Measurements from ENCODE around the gene SPTBN4. TPM values are rescaled to one million over a fixed set of nuclear protein-coding genes. Genes with fewer than 3 reads are reported as not detected.
"Not testable (repeated sequence)": the region's sequence is repeated elsewhere in the genome, so short reads cannot be mapped to it uniquely, and the experiment has no call there.

SPTBN4 gene
- total and polyA plus RNA-seq, 2 donors = 1.7 to 3.8 TPM

DNA sequence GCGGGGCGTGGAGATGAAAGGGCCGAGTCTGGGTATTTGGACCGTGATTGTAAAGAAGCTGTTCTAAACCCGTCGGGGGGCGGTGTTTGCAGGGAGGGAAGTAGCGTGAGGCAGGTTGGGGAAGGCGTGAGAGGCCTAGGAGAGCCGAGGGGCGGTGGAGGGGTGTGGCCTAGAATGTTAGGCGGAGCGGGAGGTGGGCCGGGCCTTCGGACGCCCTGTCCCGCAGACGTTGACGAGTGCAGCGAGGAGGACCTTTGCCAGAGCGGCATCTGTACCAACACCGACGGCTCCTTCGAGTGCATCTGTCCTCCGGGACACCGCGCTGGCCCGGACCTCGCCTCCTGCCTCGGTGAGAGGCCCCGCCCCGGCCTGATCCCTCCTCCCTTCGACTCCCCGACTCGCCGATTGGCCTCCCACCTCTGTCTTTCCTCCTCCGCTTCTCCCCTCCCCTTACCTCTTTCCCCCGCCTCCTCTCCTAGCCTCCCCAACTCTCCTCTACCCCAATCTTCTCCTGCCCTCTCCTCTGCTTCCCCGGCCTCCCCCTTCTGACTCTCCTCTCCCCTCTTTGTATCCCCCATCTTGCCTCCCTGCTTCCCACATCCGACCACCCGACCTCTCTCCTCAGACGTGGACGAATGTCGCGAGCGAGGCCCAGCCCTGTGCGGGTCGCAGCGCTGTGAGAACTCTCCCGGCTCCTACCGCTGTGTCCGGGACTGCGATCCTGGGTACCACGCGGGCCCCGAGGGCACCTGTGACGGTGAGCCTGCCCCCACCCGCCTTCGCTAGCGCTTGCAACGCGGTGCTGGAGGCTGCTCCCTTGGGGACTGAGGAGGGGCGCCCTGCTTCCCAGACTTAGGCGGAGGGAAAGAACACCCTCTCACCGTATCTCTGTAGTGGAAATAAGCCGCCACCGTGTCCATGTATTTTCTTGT lies 147.2 kb downstream of the SPTBN4 start:
- Histone ChIP-seq H3K4me3 (ENCODE audit: low read depth, low read length) (peak overlapping the region; percentile 59), H3K36me3 (ENCODE audit: insufficient read depth) (no peaks in the 10 kb centered on the region), H3K4me1 (ENCODE audit: insufficient read depth) (no peaks in the 10 kb centered on the region), H3K27ac (ENCODE audit: low read depth) (peak overlapping the region; percentile 81)
- peak; percentile 67 for DNase-seq (ENCODE audit: extremely low spot score)
- whole genome bisulfite sequencing = 5% methylated on average over 67 of the region's 67 CpGs

DNA sequence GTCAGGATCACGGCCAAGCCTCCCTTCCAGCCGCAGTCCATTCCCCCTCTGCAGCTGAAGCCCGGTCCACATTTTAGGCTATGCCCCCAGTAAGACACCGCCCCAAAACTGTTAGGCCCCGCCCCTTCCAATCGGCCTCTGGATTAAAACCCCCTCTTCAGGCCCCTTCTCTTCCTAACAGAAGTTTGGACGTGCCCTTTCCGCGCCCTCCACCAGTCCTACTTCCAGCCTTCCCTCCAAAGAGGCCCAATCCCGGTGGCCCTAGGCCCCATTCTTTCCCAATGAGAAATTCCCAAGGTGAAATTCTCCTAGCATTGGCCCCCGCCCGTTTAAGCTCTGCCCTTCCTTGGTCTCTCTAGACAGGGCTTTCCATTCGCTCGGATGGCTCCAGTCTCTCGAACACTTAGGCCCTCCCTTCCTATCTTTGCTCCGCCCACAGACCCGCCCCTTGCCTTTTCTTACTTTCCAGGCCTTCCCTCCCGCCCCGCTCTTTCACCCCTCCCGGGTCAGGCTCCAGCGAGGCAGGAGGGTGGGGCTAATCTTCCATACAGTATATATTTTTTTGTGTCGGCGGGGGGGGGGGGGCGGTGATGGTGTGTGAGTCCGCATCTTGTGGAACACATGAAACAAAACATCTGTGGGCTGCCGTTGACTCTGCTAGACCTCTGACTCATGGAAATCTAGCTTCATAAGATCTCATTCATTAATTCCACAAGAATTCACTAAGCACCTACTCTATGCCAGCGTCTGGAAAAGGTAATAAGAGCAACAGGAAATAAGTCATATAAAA lies 148.0 kb downstream of the SPTBN4 start:
- WGBS = 8% methylated on average over 27 of the region's 27 CpGs
- Histone ChIP-seq H3K4me1 (ENCODE audit: insufficient read depth) (no peaks in the 10 kb centered on the region), H3K27ac (ENCODE audit: low read depth) (peak overlapping the region; percentile 81)

DNA sequence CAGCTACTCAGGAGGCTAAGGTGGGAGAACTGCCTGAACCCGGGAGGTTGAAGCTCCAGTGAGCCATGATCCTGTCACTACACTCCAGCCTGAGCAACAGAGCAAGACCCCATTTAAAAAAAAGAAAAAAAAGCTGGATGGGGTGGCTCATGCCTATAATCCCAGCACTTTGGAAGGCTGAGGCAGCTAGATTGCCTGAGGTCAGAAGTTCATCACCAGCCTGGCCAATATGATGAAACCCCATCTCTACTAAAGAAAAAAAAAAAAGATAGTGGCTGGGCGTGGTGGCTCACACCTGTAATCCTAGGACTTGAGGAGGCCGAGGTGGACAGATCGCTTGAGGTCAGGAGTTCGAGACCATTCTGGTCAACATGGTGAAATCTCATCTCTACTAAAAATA lies 149.4 kb downstream of the SPTBN4 start:
- Histone ChIP-seq H3K36me3 (ENCODE audit: insufficient read depth) (peaks cover 2% of the 10 kb centered on the region), H3K27ac (ENCODE audit: low read depth) (no peak overlapping the region), H3K4me3 (ENCODE audit: low read depth, low read length) (no peak overlapping the region), H3K4me1 (ENCODE audit: insufficient read depth) (no peaks in the 10 kb centered on the region)
- DNase-seq (ENCODE audit: extremely low spot score) = no peak
- 91% methylated on average over 5 of the region's 5 CpGs for WGBS

More for the DNA sequence above, 148.0 kb downstream of the SPTBN4 start:
- peak overlapping the region; percentile 59 for H3K4me3 ChIP-seq (ENCODE audit: low read depth, low read length)
- peaks cover 2% of the 10 kb centered on the region for H3K36me3 ChIP-seq (ENCODE audit: insufficient read depth)
- peak; percentile 76 for DNase-seq (ENCODE audit: extremely low spot score)

DNA sequence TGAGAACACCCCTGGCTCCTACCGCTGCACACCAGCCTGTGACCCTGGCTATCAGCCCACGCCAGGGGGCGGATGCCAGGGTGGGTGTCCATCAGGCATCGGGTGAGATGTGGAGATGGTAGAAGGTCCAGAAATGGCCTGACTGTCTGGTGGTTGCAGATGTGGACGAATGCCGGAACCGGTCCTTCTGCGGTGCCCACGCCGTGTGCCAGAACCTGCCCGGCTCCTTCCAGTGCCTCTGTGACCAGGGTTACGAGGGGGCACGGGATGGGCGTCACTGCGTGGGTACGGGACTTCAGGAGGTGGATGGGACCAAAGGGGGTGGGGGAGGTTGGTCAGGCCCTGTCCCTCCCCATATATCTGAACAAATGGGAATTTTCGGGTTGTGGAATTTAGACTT lies 150.1 kb downstream of the SPTBN4 start:
- H3K36me3 ChIP-seq (ENCODE audit: insufficient read depth) = peaks cover 2% of the 10 kb centered on the region
- no peaks in the 10 kb centered on the region for H3K4me1 ChIP-seq (ENCODE audit: insufficient read depth)
- H3K27ac ChIP-seq (ENCODE audit: low read depth) = no peak overlapping the region
- DNase-seq (ENCODE audit: extremely low spot score) = no peak
- no peak overlapping the region for H3K4me3 ChIP-seq (ENCODE audit: low read depth, low read length)
- WGBS = 93% methylated on average over 17 of the region's 17 CpGs

DNA sequence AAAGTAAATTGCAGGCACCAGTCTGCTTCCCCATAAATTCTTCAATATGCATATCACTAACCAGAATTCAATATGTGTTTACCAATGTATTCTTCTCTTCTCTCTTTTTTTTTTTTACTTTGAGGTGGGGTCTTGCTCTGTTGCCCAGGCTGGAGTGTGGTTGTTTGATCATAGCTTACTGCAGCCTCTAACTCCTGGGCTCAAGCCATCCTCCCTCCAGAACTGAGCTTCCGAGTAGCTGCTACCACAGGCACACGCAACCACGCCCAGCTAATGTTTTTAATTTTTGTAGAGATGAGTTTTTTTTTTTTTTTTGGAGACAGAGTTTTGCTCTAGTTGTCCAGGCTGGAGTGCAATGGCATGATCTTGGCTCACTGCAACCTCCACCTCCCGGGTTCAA lies 151.2 kb downstream of the SPTBN4 start:
- no peaks in the 10 kb centered on the region for H3K4me1 ChIP-seq (ENCODE audit: insufficient read depth)
- no peak overlapping the region for H3K27ac ChIP-seq (ENCODE audit: low read depth)
- peaks cover 2% of the 10 kb centered on the region for H3K36me3 ChIP-seq (ENCODE audit: insufficient read depth)
- H3K4me3 ChIP-seq (ENCODE audit: low read depth, low read length) = no peak overlapping the region
- WGBS = 75% methylated on average over 4 of the region's 4 CpGs
- no peak for DNase-seq (ENCODE audit: extremely low spot score)

DNA sequence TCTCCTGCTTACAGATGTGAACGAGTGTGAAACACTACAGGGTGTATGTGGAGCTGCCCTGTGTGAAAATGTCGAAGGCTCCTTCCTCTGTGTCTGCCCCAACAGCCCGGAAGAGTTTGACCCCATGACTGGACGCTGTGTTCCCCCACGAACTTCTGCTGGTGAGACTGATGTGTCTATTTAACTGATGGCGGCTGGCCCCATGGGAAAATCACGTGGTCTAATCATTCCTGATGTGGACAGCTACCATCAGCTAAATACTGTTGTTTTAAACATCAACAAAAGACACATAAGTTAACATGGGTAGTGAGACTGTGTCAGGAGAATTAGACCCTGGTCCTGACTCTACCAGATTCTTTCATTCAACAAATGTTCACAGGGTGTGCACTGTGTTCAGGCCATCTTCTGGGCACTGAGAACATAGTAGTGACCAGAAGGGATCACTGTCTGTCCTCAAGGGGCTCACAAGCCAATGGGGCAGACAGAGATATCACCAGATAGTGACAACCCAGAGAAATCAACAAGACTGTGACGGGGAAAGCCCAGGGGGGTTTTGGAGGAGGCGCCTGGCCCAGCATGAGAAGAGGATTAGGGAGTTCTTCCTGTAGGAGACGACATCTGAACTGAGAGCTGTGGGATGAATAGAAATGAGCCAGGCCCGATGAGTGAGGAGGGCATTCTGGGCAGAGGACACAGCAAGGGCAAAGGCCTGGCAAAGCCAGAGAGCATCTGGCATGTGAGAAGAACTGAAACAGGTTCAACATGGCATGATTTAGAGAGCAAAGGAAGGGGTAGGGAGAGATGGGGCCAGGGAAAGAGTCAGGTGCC lies 152.7 kb downstream of the SPTBN4 start:
- H3K36me3 ChIP-seq (ENCODE audit: insufficient read depth) = peaks cover 2% of the 10 kb centered on the region

DNA sequence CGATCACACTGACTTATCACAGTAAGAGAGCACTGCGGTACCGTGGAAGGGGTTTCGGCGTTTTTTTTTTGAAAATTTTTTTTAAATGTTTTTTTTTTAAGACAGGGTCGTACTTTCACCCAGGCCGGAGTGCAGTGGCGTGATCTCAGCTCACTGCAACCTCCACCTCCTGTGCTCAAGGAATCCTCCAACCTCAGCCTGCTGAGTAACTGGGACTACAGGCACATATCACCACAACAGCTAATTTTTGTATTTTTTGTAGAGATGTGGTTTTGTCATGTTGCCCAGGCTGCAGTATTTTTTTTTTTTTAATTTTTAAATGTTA lies 153.3 kb downstream of the SPTBN4 start:
- Histone ChIP-seq H3K27ac (ENCODE audit: low read depth) (no peak overlapping the region), H3K4me1 (ENCODE audit: insufficient read depth) (no peaks in the 10 kb centered on the region), H3K36me3 (ENCODE audit: insufficient read depth) (peaks cover 2% of the 10 kb centered on the region), H3K4me3 (ENCODE audit: low read depth, low read length) (no peak overlapping the region)
- WGBS = 94% methylated on average over 8 of the region's 8 CpGs
- DNase-seq (ENCODE audit: extremely low spot score) = no peak

More for the DNA sequence above, 152.7 kb downstream of the SPTBN4 start:
- no peak for DNase-seq (ENCODE audit: extremely low spot score)
- no peak overlapping the region for H3K27ac ChIP-seq (ENCODE audit: low read depth)
- 80% methylated on average over 11 of the region's 11 CpGs for WGBS
- H3K4me1 ChIP-seq (ENCODE audit: insufficient read depth) = no peaks in the 10 kb centered on the region
- no peak overlapping the region for H3K4me3 ChIP-seq (ENCODE audit: low read depth, low read length)

DNA sequence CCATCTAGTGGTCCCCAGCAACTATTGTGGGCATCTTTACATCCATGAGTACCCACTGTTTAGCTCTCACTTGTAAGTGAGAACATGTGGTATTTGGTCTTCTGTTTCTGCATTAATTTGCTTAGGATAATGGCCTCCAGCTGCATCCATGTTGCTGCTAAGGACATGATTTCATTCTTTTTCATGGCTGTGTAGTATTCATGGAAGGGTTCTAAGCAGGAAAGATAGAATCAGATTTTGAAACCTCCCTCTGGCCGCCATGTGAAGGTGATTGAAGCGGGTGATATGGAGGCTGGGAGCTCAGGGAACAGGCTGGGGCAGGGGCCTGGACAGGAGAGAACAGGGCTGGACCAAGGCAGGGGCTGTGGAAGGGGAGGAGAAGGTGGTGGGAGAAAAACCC lies 154.5 kb downstream of the SPTBN4 start:
- WGBS = 95% methylated on average over 2 of the region's 2 CpGs
- no peak overlapping the region for H3K27ac ChIP-seq (ENCODE audit: low read depth)
- no peak for DNase-seq (ENCODE audit: extremely low spot score)
- no peak overlapping the region for H3K4me3 ChIP-seq (ENCODE audit: low read depth, low read length)
- H3K36me3 ChIP-seq (ENCODE audit: insufficient read depth) = peaks cover 2% of the 10 kb centered on the region
- H3K4me1 ChIP-seq (ENCODE audit: insufficient read depth) = no peaks in the 10 kb centered on the region

DNA sequence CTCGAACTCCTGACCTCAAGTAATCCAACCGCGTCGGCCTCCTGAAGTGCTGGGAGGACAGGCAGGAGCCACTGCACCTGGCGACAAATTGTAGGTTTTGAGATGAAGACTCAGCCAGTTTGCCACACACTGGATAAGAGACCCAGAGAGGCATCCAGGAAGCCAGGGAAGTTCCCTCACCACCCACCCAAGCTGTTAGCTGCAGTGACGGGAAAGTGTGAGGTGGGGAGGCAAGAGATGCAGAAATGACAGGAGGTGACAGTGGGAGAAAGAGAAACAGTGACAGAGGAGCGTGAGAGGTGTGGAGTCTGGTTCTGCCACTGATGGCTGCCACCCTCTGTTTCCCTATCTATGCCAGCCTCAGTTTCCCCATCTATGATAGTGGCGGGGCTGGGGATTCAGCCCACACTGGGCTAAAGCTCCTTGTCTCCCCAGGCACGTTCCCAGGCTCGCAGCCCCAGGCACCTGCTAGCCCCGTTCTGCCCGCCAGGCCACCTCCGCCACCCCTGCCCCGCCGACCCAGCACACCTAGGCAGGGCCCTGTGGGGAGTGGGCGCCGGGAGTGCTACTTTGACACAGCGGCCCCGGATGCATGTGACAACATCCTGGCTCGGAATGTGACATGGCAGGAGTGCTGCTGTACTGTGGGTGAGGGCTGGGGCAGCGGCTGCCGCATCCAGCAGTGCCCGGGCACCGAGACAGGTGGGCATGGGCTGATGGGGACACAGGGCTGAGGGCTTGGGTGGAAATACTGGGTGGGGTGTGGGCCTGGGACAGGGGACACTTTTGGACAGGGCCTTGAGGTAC lies 155.4 kb downstream of the SPTBN4 start:
- peaks cover 2% of the 10 kb centered on the region for H3K36me3 ChIP-seq (ENCODE audit: insufficient read depth)
- H3K4me3 ChIP-seq (ENCODE audit: low read depth, low read length) = no peak overlapping the region
- no peak for DNase-seq (ENCODE audit: extremely low spot score)
- WGBS = 93% methylated on average over 24 of the region's 24 CpGs
- no peak overlapping the region for H3K27ac ChIP-seq (ENCODE audit: low read depth)
- no peaks in the 10 kb centered on the region for H3K4me1 ChIP-seq (ENCODE audit: insufficient read depth)

DNA sequence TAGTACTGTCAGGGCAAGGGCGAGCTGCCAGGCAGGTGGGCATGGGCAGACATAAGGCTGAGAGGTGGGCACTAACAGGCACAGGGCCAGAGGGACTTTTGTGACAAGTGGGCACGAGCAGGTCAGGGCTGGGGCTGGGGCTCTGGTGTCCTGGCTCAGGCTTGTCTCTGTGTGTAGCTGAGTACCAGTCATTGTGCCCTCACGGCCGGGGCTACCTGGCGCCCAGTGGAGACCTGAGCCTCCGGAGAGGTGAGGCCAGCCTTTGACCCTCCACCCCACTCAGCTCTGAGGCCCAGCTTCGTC lies 155.9 kb downstream of the SPTBN4 start:
- no peak for DNase-seq (ENCODE audit: extremely low spot score)
- Histone ChIP-seq H3K4me1 (ENCODE audit: insufficient read depth) (no peaks in the 10 kb centered on the region), H3K36me3 (ENCODE audit: insufficient read depth) (peaks cover 2% of the 10 kb centered on the region), H3K27ac (ENCODE audit: low read depth) (no peak overlapping the region), H3K4me3 (ENCODE audit: low read depth, low read length) (no peak overlapping the region)
- 92% methylated on average over 7 of the region's 7 CpGs for WGBS

DNA sequence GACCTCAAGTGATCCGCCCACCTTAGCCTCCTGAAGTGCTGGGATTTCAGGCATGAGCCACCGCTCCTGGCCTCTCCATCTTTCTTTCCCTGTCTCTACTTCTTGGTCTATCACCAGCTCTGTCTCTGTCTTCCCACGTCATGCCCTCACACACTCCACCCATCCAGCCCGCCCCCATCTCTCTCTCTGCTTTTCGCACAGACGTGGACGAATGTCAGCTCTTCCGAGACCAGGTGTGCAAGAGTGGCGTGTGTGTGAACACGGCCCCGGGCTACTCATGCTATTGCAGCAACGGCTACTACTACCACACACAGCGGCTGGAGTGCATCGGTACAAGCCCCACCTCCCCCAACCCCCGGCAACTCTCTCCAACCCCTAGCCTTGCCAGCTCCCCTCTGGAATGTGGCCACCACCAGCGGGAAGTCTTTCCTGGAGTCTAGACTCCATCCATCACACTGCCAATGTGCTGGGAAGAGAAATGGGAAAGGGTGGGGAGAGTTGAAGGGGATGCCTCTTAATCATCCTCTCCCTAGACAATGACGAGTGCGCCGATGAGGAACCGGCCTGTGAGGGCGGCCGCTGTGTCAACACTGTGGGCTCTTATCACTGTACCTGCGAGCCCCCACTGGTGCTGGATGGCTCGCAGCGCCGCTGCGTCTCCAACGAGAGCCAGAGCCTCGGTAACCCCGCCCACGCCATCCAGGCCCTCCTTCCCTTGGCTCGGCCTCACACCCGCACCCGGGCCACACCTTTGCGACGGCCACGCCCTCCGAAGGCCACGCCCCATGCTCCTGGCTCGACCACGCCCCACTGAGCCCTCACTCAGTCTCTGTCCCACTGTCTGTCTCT lies 156.8 kb downstream of the SPTBN4 start:
- WGBS = 61% methylated on average over 41 of the region's 41 CpGs

DNA sequence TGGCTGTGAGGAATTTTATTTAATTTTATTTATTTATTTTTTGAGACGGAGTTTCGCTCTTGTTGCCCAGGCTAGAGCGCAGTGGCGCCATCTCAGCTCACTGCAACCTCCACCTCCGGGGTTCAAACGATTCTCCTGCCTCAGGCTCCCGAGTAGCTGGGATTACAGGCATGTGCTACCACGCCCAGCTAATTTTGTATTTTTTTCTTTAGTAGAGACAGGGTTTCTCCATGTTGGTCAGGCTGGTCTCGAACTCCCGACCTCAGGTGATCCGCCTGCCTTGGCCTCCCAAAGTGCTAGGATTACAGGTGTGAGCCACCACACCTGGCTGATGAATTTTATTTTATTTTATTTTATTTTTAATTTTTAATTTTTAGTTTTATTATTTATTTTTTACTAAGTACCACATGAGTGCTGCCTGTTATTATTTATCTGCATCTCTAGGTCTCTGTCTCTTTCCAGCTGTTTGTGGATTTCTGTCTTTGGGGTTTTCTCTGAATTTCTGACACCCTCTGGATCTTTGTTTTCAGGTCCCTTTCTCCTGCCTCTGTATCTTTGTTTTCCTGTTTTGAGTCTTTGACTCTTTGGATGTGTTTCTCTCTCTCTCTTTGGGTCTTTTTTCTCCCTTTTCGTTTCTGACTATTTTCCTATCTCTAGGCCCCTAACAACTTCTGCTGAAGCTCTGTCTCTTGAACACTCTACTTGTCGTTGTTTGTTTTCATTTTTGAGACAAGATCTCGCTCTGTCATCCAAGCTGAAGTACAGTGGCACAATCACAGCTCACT lies 157.8 kb downstream of the SPTBN4 start:
- H3K4me3 ChIP-seq (ENCODE audit: low read depth, low read length); H3K27ac ChIP-seq (ENCODE audit: low read depth); H3K36me3 ChIP-seq (ENCODE audit: insufficient read depth); H3K4me1 ChIP-seq (ENCODE audit: insufficient read depth); DNase-seq (ENCODE audit: extremely low spot score): not testable (repeated sequence)
- 87% methylated on average over 14 of the region's 14 CpGs for WGBS

More for the DNA sequence above, 156.8 kb downstream of the SPTBN4 start:
- DNase-seq (ENCODE audit: extremely low spot score) = no peak
- Histone ChIP-seq H3K36me3 (ENCODE audit: insufficient read depth) (peaks cover 2% of the 10 kb centered on the region), H3K4me1 (ENCODE audit: insufficient read depth) (no peaks in the 10 kb centered on the region), H3K4me3 (ENCODE audit: low read depth, low read length) (no peak overlapping the region), H3K27ac (ENCODE audit: low read depth) (no peak overlapping the region)

Data from urinary bladder (tissue), 4 donors.